Left hindlimb (tissue), 1 donor: ENCODE data around the gene SLC25A6.
"Not testable (repeated sequence)": the region's sequence is repeated elsewhere in the genome, so short reads cannot be mapped to it uniquely, and the experiment has no call there.

ENCODE experiments used
- DNase-seq: peaks from one replicate; pipeline ENCODE4 v3.0.0-alpha.2; 2018

Gene SLC25A6

GRCh38 chrX:1389181-1389992 lies 2.5 kb downstream of the SLC25A6 start:
- DNase-seq = no peak

GRCh38 chrX:1388651-1389050 lies 3.3 kb downstream of the SLC25A6 start:
- no peak for DNase-seq

GRCh38 chrX:1387141-1387776 lies 4.7 kb downstream of the SLC25A6 start:
- no peak for DNase-seq

GRCh38 chrX:1386338-1387127 lies 5.4 kb downstream of the SLC25A6 start:
- no peak for DNase-seq

GRCh38 chrX:1385253-1386223 lies 6.4 kb downstream of the SLC25A6 start:
- DNase-seq = no peak

GRCh38 chrX:1384658-1385252 lies 7.2 kb downstream of the SLC25A6 start:
- DNase-seq = no peak

- DNase-seq = no peak
Observed at GRCh38 chrX:1380672-1381233, 11.2 kb downstream of the SLC25A6 start.

GRCh38 chrX:1378306-1378759 lies 13.6 kb downstream of the SLC25A6 start:
- no peak for DNase-seq

- DNase-seq = no peak
Observed at GRCh38 chrX:1368385-1368698, 23.6 kb downstream of the SLC25A6 start.

- not testable (repeated sequence) for DNase-seq
Observed at GRCh38 chrX:1366363-1366762, 25.6 kb downstream of the SLC25A6 start.

GRCh38 chrX:1361910-1362309 lies 30.0 kb downstream of the SLC25A6 start:
- DNase-seq = no peak

GRCh38 chrX:1361275-1361674 lies 30.6 kb downstream of the SLC25A6 start:
- no peak for DNase-seq

- DNase-seq = no peak
Observed at GRCh38 chrX:1360171-1360570, 31.7 kb downstream of the SLC25A6 start.

GRCh38 chrX:1359477-1359873 lies 32.4 kb downstream of the SLC25A6 start:
- DNase-seq = no peak

GRCh38 chrX:1358793-1359476 lies 33.0 kb downstream of the SLC25A6 start:
- no peak for DNase-seq

GRCh38 chrX:1357993-1358392 lies 33.9 kb downstream of the SLC25A6 start:
- no peak for DNase-seq

- no peak for DNase-seq
Observed at GRCh38 chrX:1355131-1356046, 36.5 kb downstream of the SLC25A6 start.

- DNase-seq = no peak
Observed at GRCh38 chrX:1354036-1355019, 37.6 kb downstream of the SLC25A6 start.
